ENCODE results near the gene SLC4A7. TPM values are rescaled to one million over a fixed set of nuclear protein-coding genes. Genes with fewer than 3 reads are reported as not detected.

Gene SLC4A7
- total RNA-seq, 1 experiment from 2014 or later: 41.9 TPM

DNA sequence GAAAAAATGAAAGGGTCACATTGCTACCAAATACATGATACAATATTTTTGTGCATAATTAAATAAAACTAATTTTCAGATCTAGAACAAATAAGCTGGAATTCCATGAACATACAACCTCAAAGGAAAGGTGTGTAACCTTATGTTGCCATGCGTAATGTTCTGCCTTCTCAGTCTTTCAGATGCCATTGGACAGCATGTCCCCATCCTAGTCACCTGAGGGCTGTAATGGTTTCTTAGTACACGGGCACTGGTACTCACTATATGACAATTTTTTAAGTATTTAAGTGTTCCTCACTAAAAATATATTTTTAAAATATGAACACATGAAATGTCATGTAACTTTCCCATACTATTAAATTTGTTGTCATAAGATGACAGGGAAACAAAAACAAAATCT lies 139.1 kb downstream of the SLC4A7 start:
- POLR2A ChIA-PET: interaction anchor here (1.7 to 2.0 kb wide), 3 partner anchors 10 to 332 kb away, joined by 4 to 7 read pairs (median 5); no protein-coding TSS in a partner anchor
- Mint-ChIP-seq H3K4me1 (ENCODE audit: insufficient read depth, unreplicated experiment) (peaks cover 4% of the 10 kb centered on the region), H3K27me3 (ENCODE audit: insufficient read depth, unreplicated experiment) (no peaks in the 10 kb centered on the region), H3K4me3 (ENCODE audit: unreplicated experiment) (no peak overlapping the region), H3K9me3 (ENCODE audit: unreplicated experiment) (no peaks in the 10 kb centered on the region), H3K36me3 (ENCODE audit: insufficient read depth, unreplicated experiment) (no peaks in the 10 kb centered on the region), H3K27ac (ENCODE audit: low read depth, unreplicated experiment) (no peak overlapping the region)
- intact Hi-C loops (cut with micrococcal nuclease): no loop called here
- BruUV-seq (replicated peaks): no TSS peak
- CTCF ChIA-PET: interaction anchor here (1.7 kb wide), 1 partner anchor 9 kb away, joined by 6 read pairs; no protein-coding TSS in a partner anchor
- TF ChIP-seq, protein P1, sequence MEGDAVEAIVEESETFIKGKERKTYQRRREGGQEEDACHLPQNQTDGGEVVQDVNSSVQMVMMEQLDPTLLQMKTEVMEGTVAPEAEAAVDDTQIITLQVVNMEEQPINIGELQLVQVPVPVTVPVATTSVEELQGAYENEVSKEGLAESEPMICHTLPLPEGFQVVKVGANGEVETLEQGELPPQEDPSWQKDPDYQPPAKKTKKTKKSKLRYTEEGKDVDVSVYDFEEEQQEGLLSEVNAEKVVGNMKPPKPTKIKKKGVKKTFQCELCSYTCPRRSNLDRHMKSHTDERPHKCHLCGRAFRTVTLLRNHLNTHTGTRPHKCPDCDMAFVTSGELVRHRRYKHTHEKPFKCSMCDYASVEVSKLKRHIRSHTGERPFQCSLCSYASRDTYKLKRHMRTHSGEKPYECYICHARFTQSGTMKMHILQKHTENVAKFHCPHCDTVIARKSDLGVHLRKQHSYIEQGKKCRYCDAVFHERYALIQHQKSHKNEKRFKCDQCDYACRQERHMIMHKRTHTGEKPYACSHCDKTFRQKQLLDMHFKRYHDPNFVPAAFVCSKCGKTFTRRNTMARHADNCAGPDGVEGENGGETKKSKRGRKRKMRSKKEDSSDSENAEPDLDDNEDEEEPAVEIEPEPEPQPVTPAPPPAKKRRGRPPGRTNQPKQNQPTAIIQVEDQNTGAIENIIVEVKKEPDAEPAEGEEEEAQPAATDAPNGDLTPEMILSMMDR (IDR thresholded peaks at IDR 0.05; ENCODE audit: unreplicated experiment): no peak
- no peak for DNase-seq (ENCODE audit: unreplicated experiment)

DNA sequence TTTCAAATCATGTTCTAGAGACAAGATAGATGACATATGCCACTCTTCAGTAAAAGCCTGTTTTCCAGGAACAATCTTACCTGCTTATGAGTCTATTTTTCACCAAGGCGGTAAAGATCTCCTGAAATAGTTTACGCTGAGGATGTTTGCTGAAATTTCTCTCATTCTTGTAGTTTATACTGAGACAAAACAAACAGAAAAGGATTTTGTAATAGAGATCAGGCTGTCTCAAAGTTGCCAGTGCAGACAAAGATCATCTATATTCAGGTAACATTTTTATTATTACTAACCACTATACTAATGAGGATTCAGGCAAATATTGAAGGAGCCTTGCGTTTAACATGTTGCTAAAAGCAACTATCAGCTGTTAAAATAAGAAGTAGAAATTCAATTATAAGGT lies 140.0 kb downstream of the SLC4A7 start:
- no TSS peak for BruUV-seq (replicated peaks)
- Mint-ChIP-seq H3K36me3 (ENCODE audit: insufficient read depth, unreplicated experiment) (no peaks in the 10 kb centered on the region), H3K27ac (ENCODE audit: low read depth, unreplicated experiment) (no peak overlapping the region), H3K4me3 (ENCODE audit: unreplicated experiment) (no peak overlapping the region), H3K27me3 (ENCODE audit: insufficient read depth, unreplicated experiment) (no peaks in the 10 kb centered on the region), H3K9me3 (ENCODE audit: unreplicated experiment) (no peaks in the 10 kb centered on the region), H3K4me1 (ENCODE audit: insufficient read depth, unreplicated experiment) (peaks cover 4% of the 10 kb centered on the region)
- ChIA-PET CTCF (no interaction called here), POLR2A (interaction anchor here (1.7 kb wide), 1 partner anchor 18 kb away, joined by 4 read pairs; no protein-coding TSS in a partner anchor)
- TF ChIP-seq, protein P1 (IDR thresholded peaks at IDR 0.05; ENCODE audit: unreplicated experiment): no peak
- intact Hi-C loops (cut with micrococcal nuclease): no loop called here
- DNase-seq (ENCODE audit: unreplicated experiment): no peak

DNA sequence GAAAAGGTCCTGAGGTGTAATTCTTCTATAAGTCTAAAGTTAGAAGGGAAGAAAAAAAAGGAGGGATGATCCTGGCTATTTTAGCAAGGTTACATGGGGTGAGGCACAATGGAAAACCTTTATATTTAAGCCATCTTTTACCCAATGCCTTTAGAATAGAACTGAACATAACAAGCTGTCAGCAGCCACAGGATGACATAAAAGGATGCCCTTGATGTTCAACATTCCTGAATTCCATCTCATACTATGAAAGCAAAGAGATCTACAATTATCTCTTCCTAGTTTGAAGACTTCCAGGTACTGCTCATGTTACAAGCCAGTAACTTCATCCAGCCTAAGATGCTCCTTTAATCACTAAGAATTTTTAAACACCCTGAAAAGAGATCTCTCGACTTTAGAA lies 141.9 kb downstream of the SLC4A7 start:
- CTCF ChIA-PET: no interaction called here
- TF ChIP-seq, protein P1 (IDR thresholded peaks at IDR 0.05; ENCODE audit: unreplicated experiment): no peak
- no peak overlapping the region for H3K4me3 Mint-ChIP-seq (ENCODE audit: unreplicated experiment)
- BruUV-seq (replicated peaks): no TSS peak
- DNase-seq (ENCODE audit: unreplicated experiment): no peak
- POLR2A ChIA-PET: no interaction called here
- no peak overlapping the region for H3K27ac Mint-ChIP-seq (ENCODE audit: low read depth, unreplicated experiment)
- H3K4me1 Mint-ChIP-seq (ENCODE audit: insufficient read depth, unreplicated experiment): no peaks in the 10 kb centered on the region
- intact Hi-C loops (cut with micrococcal nuclease): no loop called here
- H3K27me3 Mint-ChIP-seq (ENCODE audit: insufficient read depth, unreplicated experiment): no peaks in the 10 kb centered on the region
- no peaks in the 10 kb centered on the region for H3K36me3 Mint-ChIP-seq (ENCODE audit: insufficient read depth, unreplicated experiment)
- no peaks in the 10 kb centered on the region for H3K9me3 Mint-ChIP-seq (ENCODE audit: unreplicated experiment)

DNA sequence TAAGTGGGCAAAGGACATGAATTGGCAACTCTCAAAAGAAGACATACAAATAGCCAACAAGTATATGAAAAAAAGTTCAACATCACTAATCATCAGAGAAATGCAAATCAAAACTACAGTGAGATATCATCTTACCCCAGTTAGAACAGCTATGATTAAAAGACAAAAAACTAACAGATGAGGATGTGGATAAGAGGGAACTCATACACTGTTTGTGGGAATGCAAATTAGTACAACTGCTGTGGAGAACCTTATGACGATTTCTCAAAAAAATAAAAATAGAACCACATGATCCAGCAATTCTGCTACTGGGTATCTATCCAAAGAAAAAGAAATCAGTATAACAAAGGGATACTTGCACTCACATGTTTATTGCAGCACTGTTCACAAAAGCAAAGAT lies 143.7 kb downstream of the SLC4A7 start:
- Mint-ChIP-seq H3K4me1 (ENCODE audit: insufficient read depth, unreplicated experiment) (no peaks in the 10 kb centered on the region), H3K27me3 (ENCODE audit: insufficient read depth, unreplicated experiment) (no peaks in the 10 kb centered on the region), H3K9me3 (ENCODE audit: unreplicated experiment) (no peaks in the 10 kb centered on the region), H3K36me3 (ENCODE audit: insufficient read depth, unreplicated experiment) (no peaks in the 10 kb centered on the region), H3K4me3 (ENCODE audit: unreplicated experiment) (no peak overlapping the region), H3K27ac (ENCODE audit: low read depth, unreplicated experiment) (no peak overlapping the region)
- DNase-seq (ENCODE audit: unreplicated experiment): no peak
- CTCF ChIA-PET: no interaction called here
- intact Hi-C loops (cut with micrococcal nuclease): no loop called here
- POLR2A ChIA-PET: no interaction called here
- no TSS peak for BruUV-seq (replicated peaks)
- TF ChIP-seq, protein P1 (IDR thresholded peaks at IDR 0.05; ENCODE audit: unreplicated experiment): no peak

Data from MCF 10A (cell line).